HG03432 (cell line): Measurements from ENCODE around the gene SLC35E1.

Experiments
- ATAC-seq: cut with Tn5 transposase; IDR thresholded peaks from one replicate; pipeline ENCODE4 v1.9.1; 2021; ENCODE audit warnings: mild to moderate bottlenecking, moderate library complexity; ENCODE audit not compliant: unreplicated experiment

The SLC35E1 gene

DNA sequence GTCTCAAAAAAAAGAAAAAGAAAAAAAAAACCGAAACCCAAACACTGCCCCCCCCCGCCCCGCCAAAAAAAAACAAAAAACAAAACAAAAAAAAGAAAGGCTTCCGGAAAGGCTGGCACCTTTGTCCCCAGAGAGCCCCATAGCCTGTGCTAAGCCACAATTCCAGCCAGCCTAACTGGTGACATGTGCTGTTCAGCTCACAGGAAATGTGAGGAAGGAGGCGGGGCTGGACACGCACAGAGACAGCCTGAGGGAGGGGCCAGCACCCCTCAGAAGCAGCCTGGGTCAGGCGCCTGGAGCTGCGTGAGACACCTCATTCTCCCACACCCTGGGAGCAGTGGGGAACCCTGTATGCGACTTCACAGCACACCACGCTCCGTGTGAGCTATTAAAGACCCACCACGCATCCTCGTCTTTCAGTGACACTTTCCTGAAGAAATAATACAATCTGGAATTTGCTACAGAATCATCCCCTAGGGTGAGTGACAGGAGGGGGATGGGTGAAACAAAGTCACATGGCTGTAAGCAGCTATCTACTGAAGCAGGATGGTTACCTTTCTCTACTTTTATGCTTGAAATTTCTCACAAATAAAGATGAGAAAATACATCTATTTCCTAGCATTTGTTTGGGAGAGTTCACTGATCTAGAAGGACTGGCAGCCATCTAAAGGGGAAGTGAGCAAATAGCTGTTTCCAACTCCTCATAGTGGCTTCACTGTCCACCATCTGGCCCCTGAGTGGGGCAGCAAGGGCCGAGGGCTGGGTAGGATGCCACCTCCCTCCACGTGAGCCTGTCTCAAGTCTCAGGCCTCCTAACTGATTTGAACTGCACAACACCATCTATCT lies 12.3 kb upstream of the SLC35E1 start:
- peak; percentile 49 for ATAC-seq

- no peak for ATAC-seq
Measured at GRCh38 chr19:16582486-16583261, 10.5 kb upstream of the SLC35E1 start.

GRCh38 chr19:16581971-16582343 lies 9.7 kb upstream of the SLC35E1 start:
- ATAC-seq, result no peak

DNA sequence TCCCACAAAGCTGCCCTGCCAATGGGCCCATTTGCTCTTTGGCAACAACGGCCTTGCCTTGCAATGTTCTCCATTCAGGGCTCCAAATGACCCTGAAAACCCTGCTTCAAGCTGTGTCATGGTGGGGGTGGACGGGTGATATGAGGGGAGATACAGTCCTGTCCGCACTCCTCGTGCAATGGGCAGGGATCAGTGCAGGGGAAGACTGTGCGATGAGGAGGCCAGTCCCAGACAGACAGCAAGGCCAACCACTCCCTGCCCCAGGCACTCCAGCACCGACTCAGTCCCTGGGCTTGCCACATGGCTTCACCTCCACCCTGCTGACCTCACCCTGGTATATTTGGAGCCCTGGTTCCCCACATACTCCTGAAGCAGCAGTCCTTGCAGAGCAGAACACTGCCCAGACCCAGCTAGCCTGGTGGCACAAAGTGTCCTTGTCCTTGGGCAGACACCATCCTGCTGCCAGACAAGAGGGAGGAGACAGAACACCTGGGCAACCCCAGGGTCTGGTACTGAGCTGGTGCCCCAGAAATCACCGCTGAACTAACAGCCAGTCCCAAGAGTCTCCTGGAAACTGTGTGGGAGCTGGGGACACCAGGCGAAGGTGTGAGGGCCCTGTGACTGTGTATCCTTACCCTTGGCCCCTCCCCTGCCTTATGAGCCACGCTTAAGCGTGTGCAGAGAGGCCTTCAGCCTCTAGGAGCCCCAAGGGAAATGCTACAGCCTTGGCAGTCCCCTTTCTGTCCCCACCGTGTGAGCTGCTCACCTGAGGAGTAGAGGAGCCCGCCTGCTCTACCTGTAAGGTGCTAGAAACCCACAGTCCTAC lies 9.1 kb upstream of the SLC35E1 start:
- no peak for ATAC-seq

DNA sequence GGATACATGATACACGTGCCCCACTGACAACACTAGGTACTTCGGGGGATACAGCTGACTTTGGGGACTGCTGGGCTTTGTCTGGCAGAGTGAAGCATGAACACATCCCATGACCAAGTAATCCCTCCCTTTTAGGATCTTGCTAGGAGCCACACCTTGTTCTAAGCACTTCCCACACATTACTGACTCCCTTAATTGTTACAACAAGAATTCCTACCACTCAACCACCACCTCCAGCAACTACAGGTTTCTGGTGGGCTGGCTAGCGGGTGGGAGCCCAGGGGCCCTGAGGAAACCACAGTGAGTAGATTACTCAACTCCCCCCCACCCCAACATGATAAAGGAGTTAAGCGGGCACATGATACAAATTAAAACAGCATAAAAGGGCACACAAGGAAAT lies 7.2 kb upstream of the SLC35E1 start:
- no peak for ATAC-seq

GRCh38 chr19:16577531-16577985 lies 5.3 kb upstream of the SLC35E1 start:
- ATAC-seq, result no peak

DNA sequence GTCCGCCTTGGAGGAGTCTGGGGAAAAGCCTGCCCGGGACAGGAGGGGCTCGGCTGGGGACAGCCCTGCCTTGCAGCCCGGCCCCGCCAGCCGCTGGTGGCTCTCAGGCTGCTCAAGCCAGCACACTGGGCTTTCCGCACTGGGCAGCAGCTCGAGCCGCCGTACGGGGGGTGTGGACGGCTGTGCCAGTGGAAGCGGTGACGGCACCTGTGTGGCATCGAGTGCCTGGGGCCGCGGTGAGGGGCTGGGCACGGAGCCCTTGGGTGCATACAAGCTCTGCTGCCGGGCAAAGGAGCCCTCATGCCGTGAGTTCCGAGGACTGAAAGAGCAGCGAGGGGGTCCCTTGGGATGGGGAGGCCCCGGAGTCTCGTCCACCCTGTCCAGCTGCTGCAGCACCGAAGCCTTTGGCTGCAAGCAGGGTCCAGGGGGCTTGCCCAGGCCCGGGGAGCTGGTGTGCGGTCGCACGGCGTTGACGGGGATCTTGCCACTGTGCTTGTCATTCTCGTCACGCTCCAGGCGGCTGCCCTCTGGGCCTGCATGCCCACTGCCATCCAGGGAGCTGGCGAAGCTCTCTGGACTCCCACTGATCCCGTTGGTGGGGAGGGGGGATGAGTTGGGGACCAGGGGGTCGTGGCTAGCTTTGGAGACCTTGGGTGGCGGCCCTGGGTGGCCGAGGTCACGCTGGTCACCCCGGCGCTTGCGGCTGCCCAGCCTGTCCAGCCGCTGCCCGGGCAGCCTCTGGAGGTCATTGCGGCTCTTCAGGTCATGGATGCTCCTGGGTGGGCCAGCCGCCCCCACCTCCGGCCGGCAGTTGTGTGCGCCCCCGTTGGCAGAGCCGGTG lies 4.7 kb upstream of the SLC35E1 start:
- ATAC-seq, result no peak

- ATAC-seq, result no peak
Measured at GRCh38 chr19:16575861-16576689, 3.9 kb upstream of the SLC35E1 start.

DNA sequence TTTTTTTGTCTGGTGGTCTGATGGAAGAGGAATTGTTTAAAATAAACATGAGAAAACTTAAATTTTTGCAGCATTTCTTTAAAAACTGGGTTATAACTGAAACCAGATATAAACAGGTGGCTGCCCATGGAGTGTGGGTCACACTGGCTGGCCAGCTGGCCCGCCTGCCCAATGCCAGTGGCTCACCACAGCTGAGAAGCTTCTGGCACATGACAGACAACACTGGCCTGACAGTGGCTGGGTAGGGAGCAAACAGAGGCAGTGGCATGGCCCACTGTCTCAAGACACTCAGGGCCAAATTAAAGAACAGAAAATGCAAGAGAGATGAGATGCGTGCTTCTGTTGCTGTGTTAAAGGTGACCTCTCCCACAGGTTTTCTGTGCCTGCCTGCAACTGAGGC lies 3.1 kb upstream of the SLC35E1 start:
- ATAC-seq, result no peak

GRCh38 chr19:16573925-16574324 lies 1.7 kb upstream of the SLC35E1 start:
- ATAC-seq, result no peak

DNA sequence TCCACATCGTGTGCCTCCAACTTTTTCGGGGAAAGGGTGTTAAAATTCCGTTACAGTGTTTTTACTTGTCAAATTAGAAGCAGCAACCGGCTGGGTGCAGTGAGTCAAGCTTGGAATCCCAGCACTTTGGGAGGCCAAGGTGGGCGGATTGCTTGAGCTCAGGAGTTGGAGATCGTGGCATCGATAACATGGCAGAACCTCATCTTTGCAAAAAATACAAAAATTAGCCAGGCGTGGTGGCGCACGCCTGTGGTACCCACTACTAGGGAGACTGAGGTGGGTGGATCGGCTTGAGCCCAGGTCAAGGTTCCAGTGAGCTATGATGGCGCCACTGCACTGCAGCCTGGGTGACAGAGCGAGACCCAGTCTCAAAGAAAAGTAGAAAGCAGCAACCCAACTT lies 1.1 kb upstream of the SLC35E1 start:
- ATAC-seq, result no peak

- no peak for ATAC-seq
Measured at GRCh38 chr19:16571822-16572331, 338 bp downstream of the SLC35E1 start.

DNA sequence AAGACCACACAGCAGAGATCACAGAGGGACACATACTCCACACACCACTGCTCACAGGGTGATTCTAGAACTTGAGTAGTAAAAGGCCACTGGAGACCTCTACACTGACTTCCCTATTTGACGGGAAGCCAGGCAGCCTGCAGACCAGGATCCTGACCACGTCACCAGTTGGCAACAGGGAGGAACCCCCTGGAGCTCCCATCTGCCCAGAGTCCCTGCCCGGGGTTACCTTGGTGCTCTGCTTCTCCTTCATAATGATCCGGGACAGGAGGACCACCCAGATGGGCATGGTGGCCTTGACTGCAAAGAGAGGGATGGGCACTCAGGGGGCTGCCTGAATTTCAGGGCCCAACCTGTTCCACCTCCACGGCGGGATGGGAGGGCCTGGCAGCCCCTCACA lies 932 bp downstream of the SLC35E1 start:
- ATAC-seq, result peak; percentile 4

DNA sequence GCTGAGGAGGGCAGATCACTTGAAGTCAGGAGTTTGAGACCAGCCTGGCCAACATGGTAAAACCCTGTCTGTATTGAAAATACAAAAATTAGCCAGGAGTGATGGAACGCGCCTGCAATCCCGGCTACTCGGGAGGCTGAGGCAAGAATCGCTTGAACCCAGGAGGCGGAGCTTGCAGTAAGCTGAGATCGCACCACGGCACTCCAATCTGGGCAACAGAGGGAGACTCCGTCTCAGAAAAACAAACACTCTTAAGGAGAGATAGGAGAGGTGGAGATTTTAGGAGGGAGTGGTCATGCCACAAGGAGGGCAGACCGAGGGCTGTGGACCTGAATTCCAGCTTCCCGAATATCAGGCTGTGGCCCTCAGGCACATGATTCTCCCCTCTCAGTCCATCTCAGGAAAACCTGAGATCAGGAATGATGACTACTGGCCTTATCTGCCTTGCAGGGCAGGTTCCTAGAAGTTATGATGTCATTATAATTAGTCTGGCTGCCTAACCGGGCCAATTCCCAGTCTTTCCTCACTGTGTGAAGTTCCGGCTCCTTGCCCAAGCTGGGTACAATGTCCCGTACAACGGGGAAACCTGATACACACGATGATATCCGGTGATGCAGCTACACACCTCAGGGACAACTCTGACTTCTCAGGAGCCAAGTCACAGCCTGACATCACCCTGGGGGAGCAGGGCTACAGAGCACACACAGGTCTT lies 2.5 kb downstream of the SLC35E1 start:
- ATAC-seq, result no peak

- ATAC-seq, result no peak
Measured at GRCh38 chr19:16566702-16567101, 5.5 kb downstream of the SLC35E1 start.

GRCh38 chr19:16566161-16566560 lies 6.1 kb downstream of the SLC35E1 start:
- no peak for ATAC-seq

DNA sequence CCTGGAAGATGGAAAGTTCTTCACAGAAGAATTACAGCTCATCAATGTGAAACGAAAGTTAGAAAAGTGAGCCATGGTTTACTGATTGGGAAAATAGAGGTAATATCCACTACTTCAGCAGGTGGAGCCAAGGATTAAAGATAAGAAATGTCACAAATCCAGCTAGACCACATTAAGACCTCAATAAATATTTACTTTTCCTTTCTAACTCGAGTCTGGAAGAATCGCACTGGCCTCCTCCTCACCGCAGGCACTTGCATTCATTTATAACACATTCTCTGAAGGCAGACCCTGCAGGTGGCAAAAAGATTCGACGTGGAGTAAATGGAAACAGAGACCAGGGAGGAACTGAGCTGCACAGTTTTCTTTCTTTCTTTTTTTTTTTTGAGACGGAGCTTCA lies 7.4 kb downstream of the SLC35E1 start:
- no peak for ATAC-seq

DNA sequence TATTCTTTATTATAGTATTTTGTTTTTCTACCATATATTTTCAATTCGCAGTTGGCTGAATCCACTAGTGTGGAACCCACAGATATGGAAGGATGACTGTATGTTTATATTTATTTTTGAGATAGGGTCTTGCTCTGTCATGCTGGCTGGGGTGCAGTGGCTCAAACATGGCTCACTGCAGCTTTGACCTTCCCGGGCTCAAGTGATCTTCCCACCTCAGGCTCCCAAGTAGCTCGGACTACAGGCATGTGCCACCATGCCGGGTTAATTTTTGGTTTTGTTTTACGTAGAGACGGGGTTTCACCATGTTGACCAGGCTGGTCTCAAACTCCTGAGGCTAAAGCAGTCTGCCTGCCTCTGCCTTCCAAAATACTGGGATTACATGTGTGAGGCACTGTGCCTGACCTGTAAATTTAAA lies 9.6 kb downstream of the SLC35E1 start:
- no peak for ATAC-seq

DNA sequence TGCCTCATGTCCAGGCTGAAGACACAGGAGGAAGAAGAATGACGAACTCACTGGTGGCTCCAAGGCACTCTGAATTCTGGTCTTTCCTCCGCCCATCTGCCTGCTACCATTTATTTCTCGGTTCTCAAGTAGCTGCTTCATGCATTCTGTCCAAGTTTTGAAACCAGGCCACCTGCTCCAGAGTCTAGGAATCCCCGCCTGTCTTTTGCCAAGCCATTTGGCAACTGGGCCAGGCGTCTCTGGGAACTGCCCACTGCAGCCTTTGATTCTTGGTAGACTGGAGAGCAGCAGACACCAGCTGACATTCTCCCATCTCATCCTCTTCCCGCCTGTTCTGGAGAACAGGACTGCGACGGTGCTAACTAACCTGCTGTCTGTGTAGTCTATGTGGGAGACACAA lies 10.8 kb downstream of the SLC35E1 start:
- ATAC-seq, result no peak
